Raji (cell line): ENCODE data around the gene SPATA33.
A peak's percentile ranks its signal among the peaks of the same experiment; 100 is the strongest.

ENCODE experiments used
- POLR2A ChIP-seq: IDR thresholded peaks from 2 replicates; pipeline ENCODE4 v1.6.1; 2011; ENCODE audit warnings: low read depth, low read length, control low read depth; ENCODE audit not compliant: insufficient read depth

The SPATA33 gene

GRCh38 chr16:89672177-89672941 is 14.7 kb downstream of the SPATA33 start:
- no peak for TF ChIP-seq POLR2A

DNA sequence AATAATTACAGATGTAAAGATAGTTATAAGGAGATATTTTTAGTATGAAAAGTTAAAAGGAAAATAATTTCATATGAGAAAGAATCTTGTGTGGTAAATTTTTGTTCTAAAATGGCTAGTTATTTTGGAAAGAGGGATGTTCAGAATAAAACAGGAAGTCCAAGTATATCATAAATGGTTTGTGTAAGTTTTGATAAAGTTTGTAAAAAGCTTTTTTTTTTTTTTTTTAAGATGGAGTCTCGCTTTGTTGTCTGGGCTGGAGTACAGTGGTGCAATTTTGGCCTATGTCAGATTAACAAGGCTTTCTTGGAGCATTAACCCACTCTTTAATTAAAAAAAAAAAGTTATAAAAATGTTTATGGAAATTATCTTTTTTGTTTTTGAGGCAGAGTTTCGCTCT is 20.6 kb downstream of the SPATA33 start:
- no peak for TF ChIP-seq POLR2A

GRCh38 chr16:89685916-89686315 is 28.3 kb downstream of the SPATA33 start:
- no peak for TF ChIP-seq POLR2A

DNA sequence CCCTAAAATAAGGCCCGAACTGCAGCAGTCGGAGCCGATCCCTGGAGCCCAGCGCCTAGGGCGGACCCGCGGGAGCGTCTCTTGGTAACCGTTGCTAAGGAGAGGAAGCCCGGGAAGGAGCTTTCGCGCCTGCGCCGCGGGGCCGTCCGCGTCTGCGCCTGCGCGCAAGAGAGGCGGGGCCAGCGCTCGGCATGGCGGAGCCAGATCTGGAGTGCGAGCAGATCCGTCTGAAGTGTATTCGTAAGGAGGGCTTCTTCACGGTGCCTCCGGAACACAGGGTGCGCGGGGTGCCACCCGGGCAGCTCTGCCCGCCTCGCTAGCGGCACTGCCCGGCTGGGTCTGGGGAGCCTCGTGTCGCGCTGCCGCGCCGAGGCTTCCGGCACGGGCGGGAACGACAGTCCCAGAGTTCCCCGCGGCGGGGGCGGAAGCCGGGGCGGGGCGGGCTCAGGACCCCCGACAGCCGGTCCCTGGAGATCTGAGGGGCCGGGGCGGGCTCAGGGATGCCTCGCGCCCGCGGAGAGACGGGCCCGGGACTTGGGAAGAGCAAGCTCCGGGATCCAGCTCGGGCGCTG is 29.0 kb downstream of the SPATA33 start, which contains the start of gene CDK10:
Gene CDK10 (plus strand): TSS at position 170 of the 572 bp plus-strand sequence. CDS start 22 bp downstream, at position 192.
- peak; percentile 95 for TF ChIP-seq POLR2A

DNA sequence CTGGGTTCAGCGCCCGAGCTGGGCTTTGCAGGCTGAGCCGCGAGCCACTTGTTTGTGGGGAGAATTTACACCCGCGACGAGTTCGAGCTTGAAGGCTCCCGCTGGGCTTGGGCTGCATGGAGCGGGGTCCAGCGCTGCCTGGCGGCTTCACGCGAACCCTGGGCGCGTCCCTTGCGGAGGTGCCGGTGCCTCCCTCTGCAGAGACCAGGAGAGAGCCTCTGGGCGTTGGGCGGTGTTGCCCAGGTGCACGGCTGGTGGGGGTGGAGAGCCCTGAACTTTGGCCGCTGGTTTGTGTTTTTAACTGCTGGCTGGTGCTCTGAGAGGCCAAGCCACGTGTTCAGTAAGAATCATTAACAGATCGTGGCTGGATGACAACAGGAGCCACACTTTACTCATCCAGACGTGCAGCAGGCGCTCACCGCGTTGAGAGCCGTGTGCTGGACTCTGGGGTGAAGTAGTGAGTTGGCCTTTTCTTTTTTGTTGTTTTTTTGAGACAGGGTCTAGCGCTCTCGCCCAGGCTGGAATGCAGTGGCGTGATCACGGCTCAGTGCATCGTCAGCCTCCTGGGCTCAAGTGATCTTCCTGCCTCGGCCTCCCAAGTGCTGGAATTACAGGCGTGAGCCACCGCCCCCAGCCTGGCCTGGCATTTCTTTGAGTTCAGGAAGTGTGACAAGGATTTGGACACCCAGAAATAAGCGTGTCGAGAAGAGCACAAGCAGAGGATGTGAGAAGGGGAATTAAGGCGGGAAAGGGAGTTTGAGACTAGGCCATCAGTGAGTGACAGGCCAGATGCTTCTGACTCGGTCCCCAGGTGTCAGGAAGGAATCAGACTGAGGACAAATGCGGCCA is 29.7 kb downstream of the SPATA33 start:
- 0 out of 2 replicates have a peak, but pooled peaks have one; percentile 12 for TF ChIP-seq POLR2A

- no peak for TF ChIP-seq POLR2A
Observed at GRCh38 chr16:89688395-89688794, 30.8 kb downstream of the SPATA33 start.

- no peak for TF ChIP-seq POLR2A
Observed at GRCh38 chr16:89689142-89689541, 31.5 kb downstream of the SPATA33 start.

DNA sequence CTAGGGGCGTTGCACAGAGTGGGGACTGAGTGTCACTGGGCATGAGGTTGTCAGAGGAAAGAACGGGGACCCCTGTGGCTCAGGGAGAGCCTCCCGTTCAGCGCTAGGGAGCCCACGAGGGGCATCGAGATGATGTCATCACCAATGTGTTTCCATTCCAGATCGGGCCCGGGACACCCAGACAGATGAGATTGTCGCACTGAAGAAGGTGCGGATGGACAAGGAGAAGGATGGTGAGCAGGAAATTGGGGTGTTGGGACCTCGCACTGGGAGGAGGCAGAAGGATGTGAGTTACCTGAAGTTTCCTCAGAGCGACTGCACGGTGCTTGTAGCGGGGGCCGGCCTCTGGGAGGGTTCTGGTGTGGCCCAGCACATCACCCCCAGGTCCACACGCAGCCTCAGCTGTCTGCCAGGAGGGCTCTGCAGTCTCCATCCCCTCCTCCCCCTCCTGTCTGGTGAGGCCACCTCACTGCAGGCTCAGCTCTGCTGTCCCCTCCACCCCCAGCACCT is 32.8 kb downstream of the SPATA33 start:
- TF ChIP-seq POLR2A: no peak

GRCh38 chr16:89691231-89691985 is 33.8 kb downstream of the SPATA33 start:
- no peak for TF ChIP-seq POLR2A

GRCh38 chr16:89691986-89692569 is 34.4 kb downstream of the SPATA33 start:
- TF ChIP-seq POLR2A: no peak

DNA sequence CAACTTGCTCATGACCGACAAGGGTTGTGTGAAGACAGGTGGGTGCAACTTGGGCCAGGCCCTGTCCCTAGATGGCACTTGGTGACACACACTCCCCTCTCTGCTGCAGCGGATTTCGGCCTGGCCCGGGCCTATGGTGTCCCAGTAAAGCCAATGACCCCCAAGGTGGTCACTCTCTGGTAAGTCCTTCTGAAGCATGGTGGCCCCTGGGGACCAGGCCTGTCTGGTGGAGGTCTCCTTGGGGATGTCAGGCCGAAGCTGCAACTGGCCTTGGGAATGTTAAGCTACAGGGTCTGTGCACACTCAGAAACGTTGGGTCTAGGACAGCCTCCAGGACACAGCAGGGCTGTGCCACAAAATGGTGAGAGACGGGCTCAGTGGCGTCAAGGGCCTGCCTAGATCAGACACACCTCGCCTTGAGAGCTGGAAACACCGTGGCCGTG is 35.7 kb downstream of the SPATA33 start:
- no peak for TF ChIP-seq POLR2A

- no peak for TF ChIP-seq POLR2A
Observed at GRCh38 chr16:89693931-89694783, 36.5 kb downstream of the SPATA33 start.
